Mesothelial cell of epicardium (in vitro differentiated cells): ENCODE data around the gene AAMP. TPM values are rescaled to one million over a fixed set of nuclear protein-coding genes. Genes with fewer than 3 reads are reported as not detected.
A peak's percentile ranks its signal among the peaks of the same experiment; 100 is the strongest.

Experiments used
- DNase-seq, 2 experiments: peaks; one replicate each; pipeline ENCODE4 v3.0.0; 2021; ENCODE audit warnings: low spot score in 2 of 2; ENCODE audit not compliant: unreplicated experiment in 2 of 2
- H3K27ac Mint-ChIP-seq: 2 replicates; pipeline ENCODE4 v1.8.0; 2021; ENCODE audit warnings: mixed read lengths
- H3K27me3 Mint-ChIP-seq: 2 replicates; pipeline ENCODE4 v1.8.0; 2021; ENCODE audit warnings: low read depth, mixed read lengths
- H3K36me3 Mint-ChIP-seq: 2 replicates; pipeline ENCODE4 v1.8.0; 2021; ENCODE audit warnings: mixed read lengths
- H3K4me1 Mint-ChIP-seq: 2 replicates; pipeline ENCODE4 v1.8.0; 2021; ENCODE audit warnings: mixed read lengths
- H3K4me3 Mint-ChIP-seq: 2 replicates; pipeline ENCODE4 v1.8.0; 2021; ENCODE audit warnings: mild to moderate bottlenecking, moderate library complexity, mixed read lengths
- H3K9me3 Mint-ChIP-seq: 2 replicates; pipeline ENCODE4 v1.8.0; 2021; ENCODE audit warnings: mixed read lengths
- CTCF ChIP-seq: fragments of 200-600 bp; sonication (generic); IDR thresholded peaks from one replicate; pipeline ENCODE4 v1.5.0; 2021; ENCODE audit warnings: antibody characterized with exemption; ENCODE audit not compliant: unreplicated experiment
- total RNA-seq: library from RNA; stranded (reverse); gene quantifications from 3 replicates; pipeline ENCODE4 v1.2.1, GENCODE V29; 2021

Gene AAMP
- total RNA-seq, 1 donor from 2014 or later: 66.6 TPM

- DNase-seq: no peak
- H3K27me3 Mint-ChIP-seq: no peaks in the 10 kb centered on the region
- H3K27ac Mint-ChIP-seq: no peak overlapping the region
- no peaks in the 10 kb centered on the region for H3K36me3 Mint-ChIP-seq
- peaks cover 17% of the 10 kb centered on the region for H3K4me1 Mint-ChIP-seq
- TF ChIP-seq CTCF: no peak
- H3K4me3 Mint-ChIP-seq: no peak overlapping the region
- no peaks in the 10 kb centered on the region for H3K9me3 Mint-ChIP-seq
These were observed 36.4 kb upstream of the AAMP start for GRCh38 chr2:218306184-218306920.

- H3K36me3 Mint-ChIP-seq: no peaks in the 10 kb centered on the region
- H3K27ac Mint-ChIP-seq: peak overlapping the region; percentile 34
- H3K9me3 Mint-ChIP-seq: no peaks in the 10 kb centered on the region
- DNase-seq: no peak
- H3K27me3 Mint-ChIP-seq: no peaks in the 10 kb centered on the region
- TF ChIP-seq CTCF: no peak
- no peak overlapping the region for H3K4me3 Mint-ChIP-seq
- H3K4me1 Mint-ChIP-seq: peaks cover 12% of the 10 kb centered on the region
These were observed 35.4 kb upstream of the AAMP start for GRCh38 chr2:218305383-218305782.

- Mint-ChIP-seq H3K27me3 (no peaks in the 10 kb centered on the region), H3K9me3 (no peaks in the 10 kb centered on the region), H3K4me3 (no peak overlapping the region), H3K27ac (no peak overlapping the region), H3K36me3 (no peaks in the 10 kb centered on the region), H3K4me1 (peaks cover 24% of the 10 kb centered on the region)
- DNase-seq: peak; percentile 63 to 89
- peak; percentile 99 for TF ChIP-seq CTCF
These were observed 31.4 kb upstream of the AAMP start for GRCh38 chr2:218301176-218301819.

- H3K4me3 Mint-ChIP-seq: no peak overlapping the region
- H3K36me3 Mint-ChIP-seq: no peaks in the 10 kb centered on the region
- peaks cover 31% of the 10 kb centered on the region for H3K4me1 Mint-ChIP-seq
- DNase-seq: no peak
- H3K27ac Mint-ChIP-seq: no peak overlapping the region
- no peaks in the 10 kb centered on the region for H3K9me3 Mint-ChIP-seq
- H3K27me3 Mint-ChIP-seq: no peaks in the 10 kb centered on the region
- no peak for TF ChIP-seq CTCF
These were observed 30.2 kb upstream of the AAMP start for GRCh38 chr2:218300141-218300540.

GRCh38 chr2:218298314-218298875 lies 28.5 kb upstream of the AAMP start:
- no peak for DNase-seq
- peak overlapping the region; percentile 55 for H3K27ac Mint-ChIP-seq
- no peaks in the 10 kb centered on the region for H3K27me3 Mint-ChIP-seq
- no peak for TF ChIP-seq CTCF
- no peaks in the 10 kb centered on the region for H3K36me3 Mint-ChIP-seq
- no peak overlapping the region for H3K4me3 Mint-ChIP-seq
- no peaks in the 10 kb centered on the region for H3K9me3 Mint-ChIP-seq
- H3K4me1 Mint-ChIP-seq: peaks cover 44% of the 10 kb centered on the region
